Measurements from ENCODE around the gene TSC2. TPM values are rescaled to one million over a fixed set of nuclear protein-coding genes. Genes with fewer than 3 reads are reported as not detected.

TSC2 gene
- total RNA-seq, 2 experiments from 2014 or later: 57.2 to 152 TPM

DNA sequence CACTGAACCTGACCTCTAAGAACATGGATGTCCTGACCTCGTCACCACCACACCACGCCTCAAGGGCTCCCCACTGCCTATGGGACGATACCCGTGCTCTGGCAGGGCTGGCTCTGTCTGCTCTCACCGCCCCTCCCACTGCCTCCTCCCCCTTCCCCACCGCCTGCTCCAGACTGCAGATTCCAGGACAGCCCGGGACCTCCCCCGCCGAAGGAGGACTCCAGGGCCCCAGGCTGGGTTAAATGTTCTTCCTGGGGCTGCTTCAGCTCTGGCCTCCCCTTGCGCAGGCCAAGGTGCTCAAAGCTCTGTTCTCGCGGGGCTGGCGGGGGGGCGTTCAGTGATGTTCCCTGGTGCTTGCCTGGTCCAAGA lies 25.1 kb upstream of the TSC2 start:
- BruUV-seq (replicated peaks): no TSS peak
- no peak overlapping the region for H3K27ac ChIP-seq (ENCODE audit: low read depth, low read length, poor library complexity, severe bottlenecking)
- H3K4me3 ChIP-seq (ENCODE audit: low read depth, low read length, poor library complexity, severe bottlenecking): peak overlapping the region; percentile 29
- POLR2A ChIA-PET: interaction anchor here (0.6 kb wide), 2 partner anchors 10 to 343 kb away, joined by 3 read pairs; no protein-coding TSS in a partner anchor
- H3K79me2 ChIP-seq (ENCODE audit: insufficient read depth, low read depth, low read length): no peaks in the 10 kb centered on the region
- TF ChIP-seq, protein P1, sequence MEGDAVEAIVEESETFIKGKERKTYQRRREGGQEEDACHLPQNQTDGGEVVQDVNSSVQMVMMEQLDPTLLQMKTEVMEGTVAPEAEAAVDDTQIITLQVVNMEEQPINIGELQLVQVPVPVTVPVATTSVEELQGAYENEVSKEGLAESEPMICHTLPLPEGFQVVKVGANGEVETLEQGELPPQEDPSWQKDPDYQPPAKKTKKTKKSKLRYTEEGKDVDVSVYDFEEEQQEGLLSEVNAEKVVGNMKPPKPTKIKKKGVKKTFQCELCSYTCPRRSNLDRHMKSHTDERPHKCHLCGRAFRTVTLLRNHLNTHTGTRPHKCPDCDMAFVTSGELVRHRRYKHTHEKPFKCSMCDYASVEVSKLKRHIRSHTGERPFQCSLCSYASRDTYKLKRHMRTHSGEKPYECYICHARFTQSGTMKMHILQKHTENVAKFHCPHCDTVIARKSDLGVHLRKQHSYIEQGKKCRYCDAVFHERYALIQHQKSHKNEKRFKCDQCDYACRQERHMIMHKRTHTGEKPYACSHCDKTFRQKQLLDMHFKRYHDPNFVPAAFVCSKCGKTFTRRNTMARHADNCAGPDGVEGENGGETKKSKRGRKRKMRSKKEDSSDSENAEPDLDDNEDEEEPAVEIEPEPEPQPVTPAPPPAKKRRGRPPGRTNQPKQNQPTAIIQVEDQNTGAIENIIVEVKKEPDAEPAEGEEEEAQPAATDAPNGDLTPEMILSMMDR (conservative IDR thresholded peaks at IDR 0.05; ENCODE audit: low read length): no peak
- no peak for TF ChIP-seq EZH2phosphoT487 (IDR thresholded peaks at IDR 0.05; ENCODE audit: borderline replicate concordance, low read depth, low read length)
- no peaks in the 10 kb centered on the region for H4K20me1 ChIP-seq (ENCODE audit: insufficient read depth, low read length)
- H3K4me2 ChIP-seq (ENCODE audit: low read length): peak overlapping the region; percentile 55
- CTCF ChIA-PET (ENCODE audit: unreplicated experiment): interaction anchor here (0.6 to 0.7 kb wide), 3 partner anchors 56 to 117 kb away, joined by 3 to 8 read pairs (median 3); no protein-coding TSS in a partner anchor
- H3K36me3 ChIP-seq (ENCODE audit: insufficient read depth, low read length): no peaks in the 10 kb centered on the region
- H3K4me1 ChIP-seq (ENCODE audit: insufficient read depth, low read length, poor library complexity, severe bottlenecking): peaks cover 13% of the 10 kb centered on the region
- DNase-seq (ENCODE audit: low spot score): peak; percentile 32
- H3K9me2 ChIP-seq (ENCODE audit: insufficient read depth, low read length): no peaks in the 10 kb centered on the region
- intact Hi-C loops (cut with micrococcal nuclease; ENCODE audit: unreplicated experiment): loop anchor here (1.0 to 2.0 kb wide), 2 partner anchors 24 to 118 kb away; partner anchors contain the start of genes NTHL1 and TSC2
- H2AFZ ChIP-seq (ENCODE audit: low read length): peak overlapping the region; percentile 35; the same call in 1 of the 2 replicates
- H3K9me3 ChIP-seq (ENCODE audit: low read length): no peaks in the 10 kb centered on the region

DNA sequence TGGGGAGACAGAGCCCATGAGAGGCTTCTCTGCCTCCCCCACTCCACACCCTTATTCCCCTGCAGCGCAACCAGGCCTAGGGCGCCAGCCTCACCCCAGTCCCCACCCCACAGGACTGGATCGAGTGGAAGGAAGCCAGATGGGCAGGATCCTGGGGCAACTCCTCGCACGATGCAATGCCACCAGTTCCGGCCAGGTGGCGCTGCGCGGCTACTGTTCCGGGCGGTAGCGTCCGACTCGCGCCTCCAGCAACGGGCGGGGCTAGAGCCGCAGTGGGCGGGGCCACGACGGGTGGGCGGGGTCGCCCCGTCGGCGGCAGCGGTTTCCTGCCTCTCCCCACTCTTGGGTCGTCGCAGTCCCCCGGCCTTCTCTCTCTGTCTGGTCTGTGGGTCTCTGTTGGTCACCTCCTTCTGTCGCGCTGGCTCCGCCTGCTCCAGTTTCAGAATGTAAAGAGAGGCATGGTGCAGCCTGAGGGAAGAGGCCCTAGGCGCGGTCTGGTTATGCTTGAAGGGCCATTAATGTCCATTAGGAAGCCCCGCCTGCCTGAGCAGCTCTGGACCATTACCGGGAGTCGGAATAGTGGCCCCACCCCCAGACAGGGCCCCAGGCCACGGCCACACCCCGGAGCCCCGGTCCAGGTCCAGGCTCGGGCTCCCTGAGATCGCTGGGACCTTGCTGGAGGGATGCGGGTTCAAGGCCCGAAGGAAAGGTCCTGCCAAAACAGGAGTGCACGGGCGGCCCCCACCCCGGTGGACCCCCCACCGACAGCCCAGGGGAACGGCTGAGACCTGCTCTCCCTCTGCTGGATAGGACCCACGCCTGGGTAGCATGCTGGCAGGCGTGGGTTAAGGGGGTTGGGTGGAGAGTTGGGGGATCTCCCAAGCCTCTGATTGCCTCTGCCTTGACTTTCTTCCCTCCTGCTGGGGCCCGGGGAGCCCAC lies 24.4 kb upstream of the TSC2 start:
- Histone ChIP-seq H3K4me1 (ENCODE audit: insufficient read depth, low read length, poor library complexity, severe bottlenecking) (peaks cover 13% of the 10 kb centered on the region), H3K27ac (ENCODE audit: low read depth, low read length, poor library complexity, severe bottlenecking) (no peak overlapping the region)

More for the DNA sequence above, 24.4 kb upstream of the TSC2 start:
- no TSS peak for BruUV-seq (replicated peaks)
- POLR2A ChIA-PET: no interaction called here
- H2AFZ ChIP-seq (ENCODE audit: low read length): peak overlapping the region; percentile 81
- no peaks in the 10 kb centered on the region for H4K20me1 ChIP-seq (ENCODE audit: insufficient read depth, low read length)
- peak; percentile 89 for DNase-seq (ENCODE audit: low spot score)
- intact Hi-C loops (cut with micrococcal nuclease; ENCODE audit: unreplicated experiment): loop anchor here (1.0 to 2.0 kb wide), 2 partner anchors 23 to 117 kb away; partner anchors contain the start of genes NTHL1 and TSC2
- H3K9me2 ChIP-seq (ENCODE audit: insufficient read depth, low read length): no peaks in the 10 kb centered on the region
- no peak for TF ChIP-seq EZH2phosphoT487 (IDR thresholded peaks at IDR 0.05; ENCODE audit: borderline replicate concordance, low read depth, low read length)
- TF ChIP-seq, protein P1 (conservative IDR thresholded peaks at IDR 0.05; ENCODE audit: low read length): peak; percentile 91
- no peaks in the 10 kb centered on the region for H3K9me3 ChIP-seq (ENCODE audit: low read length)
- no peaks in the 10 kb centered on the region for H3K79me2 ChIP-seq (ENCODE audit: insufficient read depth, low read depth, low read length)
- CTCF ChIA-PET (ENCODE audit: unreplicated experiment): interaction anchor here (0.6 to 0.7 kb wide), 2 partner anchors 56 to 117 kb away, joined by 3 to 8 read pairs; no protein-coding TSS in a partner anchor
- H3K4me2 ChIP-seq (ENCODE audit: low read length): peak overlapping the region; percentile 67
- H3K36me3 ChIP-seq (ENCODE audit: insufficient read depth, low read length): no peaks in the 10 kb centered on the region
- peak overlapping the region; percentile 29 for H3K4me3 ChIP-seq (ENCODE audit: low read depth, low read length, poor library complexity, severe bottlenecking)
